ENCODE measurements around the gene HOXD13. TPM values are rescaled to one million over a fixed set of nuclear protein-coding genes. Genes with fewer than 3 reads are reported as not detected.

HOXD13 gene
- not detected for total RNA-seq (ENCODE audit: unreplicated experiment)
- long read RNA-seq = 0 reads

GRCh38 chr2:176092270-176093144, at the start of gene HOXD13:
Gene HOXD13, plus strand, starts transcription at chr2:176092721. Its CDS starts 170 bp downstream, at chr2:176092891.
- TF ChIP-seq CTCF (IDR thresholded peaks at IDR 0.05; ENCODE audit: unreplicated experiment) = no peak
- Mint-ChIP-seq H3K27ac (ENCODE audit: unreplicated experiment) (peak within 1 kb of the TSS; percentile 19), H3K27me3 (ENCODE audit: unreplicated experiment) (peaks cover 36% of the 10 kb centered on the region), H3K9me3 (ENCODE audit: unreplicated experiment) (no peaks in the 10 kb centered on the region), H3K4me3 (ENCODE audit: unreplicated experiment) (no peak within 1 kb of the TSS), H3K4me1 (ENCODE audit: unreplicated experiment) (peaks cover 22% of the 10 kb centered on the region), H3K36me3 (ENCODE audit: low read depth, unreplicated experiment) (no peaks in the 10 kb centered on the region)
- DNase-seq (ENCODE audit: low spot score) = no peak

GRCh38 chr2:176056406-176056805, 36.1 kb upstream of the HOXD13 start:
- Mint-ChIP-seq H3K27me3 (ENCODE audit: unreplicated experiment) (no peaks in the 10 kb centered on the region), H3K9me3 (ENCODE audit: unreplicated experiment) (no peaks in the 10 kb centered on the region), H3K36me3 (ENCODE audit: low read depth, unreplicated experiment) (no peaks in the 10 kb centered on the region), H3K4me1 (ENCODE audit: unreplicated experiment) (no peaks in the 10 kb centered on the region), H3K4me3 (ENCODE audit: unreplicated experiment) (no peak overlapping the region), H3K27ac (ENCODE audit: unreplicated experiment) (no peak overlapping the region)
- TF ChIP-seq CTCF (IDR thresholded peaks at IDR 0.05; ENCODE audit: unreplicated experiment) = no peak
- no peak for DNase-seq (ENCODE audit: low spot score)

GRCh38 chr2:176063958-176064357, 28.6 kb upstream of the HOXD13 start:
- no peak for DNase-seq (ENCODE audit: low spot score)
- H3K27me3 Mint-ChIP-seq (ENCODE audit: unreplicated experiment) = peaks cover 7% of the 10 kb centered on the region
- no peaks in the 10 kb centered on the region for H3K36me3 Mint-ChIP-seq (ENCODE audit: low read depth, unreplicated experiment)
- H3K9me3 Mint-ChIP-seq (ENCODE audit: unreplicated experiment) = no peaks in the 10 kb centered on the region
- TF ChIP-seq CTCF (IDR thresholded peaks at IDR 0.05; ENCODE audit: unreplicated experiment) = no peak
- no peak overlapping the region for H3K4me3 Mint-ChIP-seq (ENCODE audit: unreplicated experiment)
- H3K4me1 Mint-ChIP-seq (ENCODE audit: unreplicated experiment) = peaks cover 12% of the 10 kb centered on the region
- no peak overlapping the region for H3K27ac Mint-ChIP-seq (ENCODE audit: unreplicated experiment)

GRCh38 chr2:176066645-176067588, 25.6 kb upstream of the HOXD13 start:
- H3K36me3 Mint-ChIP-seq (ENCODE audit: low read depth, unreplicated experiment) = no peaks in the 10 kb centered on the region
- no peak for TF ChIP-seq CTCF (IDR thresholded peaks at IDR 0.05; ENCODE audit: unreplicated experiment)
- peaks cover 15% of the 10 kb centered on the region for H3K4me1 Mint-ChIP-seq (ENCODE audit: unreplicated experiment)
- H3K27ac Mint-ChIP-seq (ENCODE audit: unreplicated experiment) = no peak overlapping the region
- peaks cover 20% of the 10 kb centered on the region for H3K27me3 Mint-ChIP-seq (ENCODE audit: unreplicated experiment)
- H3K4me3 Mint-ChIP-seq (ENCODE audit: unreplicated experiment) = no peak overlapping the region
- H3K9me3 Mint-ChIP-seq (ENCODE audit: unreplicated experiment) = no peaks in the 10 kb centered on the region
- peak; percentile 50 for DNase-seq (ENCODE audit: low spot score)

All from endothelial cell (in vitro differentiated cells).